GM21390 (cell line): Measurements from ENCODE around the gene WNT1.

Experiments
- ATAC-seq: cut with Tn5 transposase; IDR thresholded peaks from one replicate; pipeline ENCODE4 v1.9.1; 2021; ENCODE audit not compliant: unreplicated experiment

WNT1 gene

DNA sequence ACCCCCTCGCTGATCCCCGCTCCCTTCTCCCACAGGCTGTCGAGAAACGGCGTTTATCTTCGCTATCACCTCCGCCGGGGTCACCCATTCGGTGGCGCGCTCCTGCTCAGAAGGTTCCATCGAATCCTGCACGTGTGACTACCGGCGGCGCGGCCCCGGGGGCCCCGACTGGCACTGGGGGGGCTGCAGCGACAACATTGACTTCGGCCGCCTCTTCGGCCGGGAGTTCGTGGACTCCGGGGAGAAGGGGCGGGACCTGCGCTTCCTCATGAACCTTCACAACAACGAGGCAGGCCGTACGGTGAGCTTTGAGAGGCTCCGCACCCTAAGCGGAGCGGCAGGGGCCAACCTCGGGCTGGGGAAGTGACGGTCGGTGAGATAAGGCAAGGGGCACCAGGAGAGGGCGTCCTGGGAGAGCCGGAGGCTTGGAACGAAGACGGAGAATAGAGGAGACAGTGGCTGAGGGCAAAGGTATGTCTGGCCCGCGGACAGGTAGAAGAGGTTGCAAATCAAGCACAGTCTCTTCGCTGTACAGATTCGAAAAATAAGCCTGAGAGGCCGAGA is 2.3 kb downstream of the WNT1 start:
- ATAC-seq, result no peak

DNA sequence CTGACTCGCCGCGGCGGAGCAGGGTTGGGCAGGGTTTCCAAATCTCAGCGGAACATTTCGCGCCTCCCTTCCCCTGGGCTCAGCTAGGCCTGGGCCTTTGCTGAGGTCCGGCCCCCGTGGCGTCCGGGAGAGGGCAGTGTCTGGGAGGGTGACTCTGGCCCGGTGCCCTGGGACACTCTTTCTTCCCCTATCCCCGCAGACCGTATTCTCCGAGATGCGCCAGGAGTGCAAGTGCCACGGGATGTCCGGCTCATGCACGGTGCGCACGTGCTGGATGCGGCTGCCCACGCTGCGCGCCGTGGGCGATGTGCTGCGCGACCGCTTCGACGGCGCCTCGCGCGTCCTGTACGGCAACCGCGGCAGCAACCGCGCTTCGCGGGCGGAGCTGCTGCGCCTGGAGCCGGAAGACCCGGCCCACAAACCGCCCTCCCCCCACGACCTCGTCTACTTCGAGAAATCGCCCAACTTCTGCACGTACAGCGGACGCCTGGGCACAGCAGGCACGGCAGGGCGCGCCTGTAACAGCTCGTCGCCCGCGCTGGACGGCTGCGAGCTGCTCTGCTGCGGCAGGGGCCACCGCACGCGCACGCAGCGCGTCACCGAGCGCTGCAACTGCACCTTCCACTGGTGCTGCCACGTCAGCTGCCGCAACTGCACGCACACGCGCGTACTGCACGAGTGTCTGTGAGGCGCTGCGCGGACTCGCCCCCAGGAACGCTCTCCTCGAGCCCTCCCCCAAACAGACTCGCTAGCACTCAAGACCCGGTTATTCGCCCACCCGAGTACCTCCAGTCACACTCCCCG is 3.0 kb downstream of the WNT1 start:
- no peak for ATAC-seq

DNA sequence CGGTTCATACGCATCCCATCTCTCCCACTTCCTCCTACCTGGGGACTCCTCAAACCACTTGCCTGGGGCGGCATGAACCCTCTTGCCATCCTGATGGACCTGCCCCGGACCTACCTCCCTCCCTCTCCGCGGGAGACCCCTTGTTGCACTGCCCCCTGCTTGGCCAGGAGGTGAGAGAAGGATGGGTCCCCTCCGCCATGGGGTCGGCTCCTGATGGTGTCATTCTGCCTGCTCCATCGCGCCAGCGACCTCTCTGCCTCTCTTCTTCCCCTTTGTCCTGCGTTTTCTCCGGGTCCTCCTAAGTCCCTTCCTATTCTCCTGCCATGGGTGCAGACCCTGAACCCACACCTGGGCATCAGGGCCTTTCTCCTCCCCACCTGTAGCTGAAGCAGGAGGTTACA is 3.6 kb downstream of the WNT1 start:
- no peak for ATAC-seq

GRCh38 chr12:48982397-48983080 is 4.4 kb downstream of the WNT1 start:
- ATAC-seq, result no peak

DNA sequence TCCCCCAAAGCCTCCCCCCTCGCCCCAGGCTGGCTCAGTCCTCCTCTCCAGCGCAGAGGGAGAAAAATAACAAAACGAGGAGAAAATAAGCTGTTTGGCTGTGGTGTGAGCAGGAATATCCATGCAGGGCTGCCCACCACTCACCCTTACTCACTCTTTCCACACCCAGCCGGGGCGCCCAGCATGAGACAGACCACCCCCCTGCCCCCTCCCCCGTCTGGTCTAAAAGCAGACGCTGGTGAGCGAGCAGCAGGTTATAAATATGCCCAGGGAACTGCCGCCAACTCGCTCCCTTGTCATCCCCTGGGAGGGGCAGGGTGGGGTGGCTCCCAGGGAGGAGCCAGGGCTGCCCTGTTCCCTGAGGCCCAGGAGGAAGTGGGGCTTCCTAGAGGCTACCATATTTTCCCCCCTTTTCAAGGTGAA is 7.4 kb downstream of the WNT1 start:
- ATAC-seq, result no peak

DNA sequence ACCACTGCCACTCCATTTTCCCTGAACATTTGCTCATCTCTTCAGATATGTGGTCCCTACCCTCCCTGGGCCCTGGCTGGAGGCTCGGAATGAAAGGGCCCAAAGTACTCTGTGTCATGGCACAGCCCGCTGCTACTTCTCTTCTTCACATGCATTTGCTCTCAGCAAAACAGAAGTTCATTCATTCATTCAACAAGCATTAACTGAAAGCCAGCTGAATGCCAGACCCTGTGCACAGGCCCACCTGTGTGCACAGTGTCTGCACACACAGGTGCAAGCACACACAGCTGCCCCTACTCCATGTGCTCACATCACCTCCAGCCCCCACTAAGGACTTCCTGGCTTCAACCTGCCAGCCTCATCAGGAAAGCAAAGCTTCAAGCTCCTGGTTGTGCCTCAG is 7.8 kb downstream of the WNT1 start:
- no peak for ATAC-seq

DNA sequence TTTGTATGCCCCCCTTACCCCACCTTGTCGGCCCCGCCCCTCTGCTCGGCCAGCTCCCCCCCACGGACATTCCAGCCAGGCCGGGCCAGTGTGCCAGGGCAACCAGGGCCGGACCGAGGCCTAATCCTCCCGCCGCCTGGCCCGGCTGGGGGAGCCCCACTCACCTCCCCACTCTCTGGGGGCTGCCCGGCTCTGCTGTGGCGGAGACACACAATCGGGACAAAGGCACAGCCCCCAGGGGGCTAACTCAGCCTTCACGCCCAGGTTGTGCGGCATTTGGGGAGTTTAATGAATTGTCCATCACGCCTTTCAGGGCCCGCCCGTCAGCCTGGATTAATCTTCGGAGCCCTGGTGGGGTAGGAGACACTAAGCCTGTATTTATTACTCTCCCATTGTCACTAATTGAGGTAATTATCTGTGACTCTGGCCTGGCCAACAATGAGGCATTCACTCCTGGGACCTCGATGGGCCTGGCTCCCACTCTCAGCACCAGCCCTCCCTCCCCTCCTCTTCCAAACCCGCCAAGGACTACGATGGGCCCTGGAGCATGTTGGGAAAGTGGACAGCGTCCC is 8.7 kb downstream of the WNT1 start:
- ATAC-seq, result no peak

DNA sequence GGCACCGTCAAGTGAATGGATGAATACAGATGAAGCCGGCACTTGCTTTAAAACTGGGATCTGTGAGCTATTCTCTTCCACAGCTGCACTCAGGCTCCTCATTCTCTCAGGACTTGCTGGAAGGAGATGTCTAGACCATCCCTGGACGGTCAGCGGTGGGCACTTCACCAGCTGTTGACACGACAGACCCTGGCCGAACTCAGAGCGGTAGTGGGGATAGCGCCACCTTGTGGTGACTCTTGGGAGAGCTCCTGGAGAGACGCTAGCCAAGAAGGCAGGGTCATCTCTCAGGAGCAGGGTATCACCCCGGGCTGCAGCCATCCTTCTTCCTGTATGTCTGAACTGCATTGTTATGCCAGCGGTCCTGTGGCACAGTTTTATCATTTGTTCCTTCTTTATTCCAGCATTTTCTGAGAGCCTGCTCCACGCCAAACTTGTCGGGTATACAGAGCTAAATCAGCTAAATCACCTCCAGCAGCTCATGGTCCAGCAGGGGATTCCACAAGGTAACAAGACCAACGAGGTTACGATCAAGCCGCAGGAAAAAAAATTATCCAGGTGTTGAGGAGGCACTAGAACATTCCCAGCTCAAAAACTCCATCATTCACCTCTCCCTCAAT is 10.0 kb downstream of the WNT1 start:
- ATAC-seq, result no peak

GRCh38 chr12:48990552-48990951 is 12.4 kb downstream of the WNT1 start:
- ATAC-seq, result no peak

DNA sequence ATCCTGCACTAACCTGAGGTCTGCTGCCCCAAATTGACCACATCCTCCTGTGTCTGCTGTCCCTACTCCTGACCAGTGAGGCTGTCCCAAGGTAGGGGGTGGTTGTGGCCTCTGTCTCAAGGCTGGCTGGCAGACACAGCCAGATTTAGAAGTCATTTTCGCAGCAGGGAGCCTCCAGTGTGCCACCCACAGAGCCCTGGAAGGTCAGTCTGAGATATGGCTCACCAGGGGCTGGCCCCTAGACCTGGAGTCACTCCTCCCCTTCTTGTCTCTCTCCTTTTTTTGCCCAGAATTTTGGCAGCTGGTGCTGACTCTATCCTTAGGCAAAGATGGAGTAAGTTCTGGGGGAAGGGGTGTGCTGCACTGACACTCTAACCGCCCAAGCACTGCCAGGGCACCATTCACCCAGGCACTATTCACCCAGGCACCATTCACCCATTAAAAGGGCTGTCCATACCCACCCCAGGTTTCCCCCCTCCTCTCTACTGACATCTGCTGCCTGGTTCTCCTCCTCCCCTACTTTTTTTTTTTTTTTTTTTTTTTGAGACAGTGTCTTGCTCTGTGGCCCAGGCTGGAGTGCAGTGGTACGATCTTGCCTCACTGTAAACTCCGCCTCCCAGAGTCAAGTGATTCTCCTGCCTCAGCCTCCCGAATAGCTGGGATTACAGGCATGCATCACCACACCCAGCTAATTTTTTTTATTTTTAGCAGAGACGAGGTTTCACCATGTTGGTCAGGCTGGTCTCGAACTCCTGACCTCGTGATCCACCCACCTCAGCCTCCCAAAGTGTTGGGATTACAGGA is 13.3 kb downstream of the WNT1 start:
- no peak for ATAC-seq

- ATAC-seq, result no peak
Measured at GRCh38 chr12:48993787-48994186, 15.7 kb downstream of the WNT1 start.

DNA sequence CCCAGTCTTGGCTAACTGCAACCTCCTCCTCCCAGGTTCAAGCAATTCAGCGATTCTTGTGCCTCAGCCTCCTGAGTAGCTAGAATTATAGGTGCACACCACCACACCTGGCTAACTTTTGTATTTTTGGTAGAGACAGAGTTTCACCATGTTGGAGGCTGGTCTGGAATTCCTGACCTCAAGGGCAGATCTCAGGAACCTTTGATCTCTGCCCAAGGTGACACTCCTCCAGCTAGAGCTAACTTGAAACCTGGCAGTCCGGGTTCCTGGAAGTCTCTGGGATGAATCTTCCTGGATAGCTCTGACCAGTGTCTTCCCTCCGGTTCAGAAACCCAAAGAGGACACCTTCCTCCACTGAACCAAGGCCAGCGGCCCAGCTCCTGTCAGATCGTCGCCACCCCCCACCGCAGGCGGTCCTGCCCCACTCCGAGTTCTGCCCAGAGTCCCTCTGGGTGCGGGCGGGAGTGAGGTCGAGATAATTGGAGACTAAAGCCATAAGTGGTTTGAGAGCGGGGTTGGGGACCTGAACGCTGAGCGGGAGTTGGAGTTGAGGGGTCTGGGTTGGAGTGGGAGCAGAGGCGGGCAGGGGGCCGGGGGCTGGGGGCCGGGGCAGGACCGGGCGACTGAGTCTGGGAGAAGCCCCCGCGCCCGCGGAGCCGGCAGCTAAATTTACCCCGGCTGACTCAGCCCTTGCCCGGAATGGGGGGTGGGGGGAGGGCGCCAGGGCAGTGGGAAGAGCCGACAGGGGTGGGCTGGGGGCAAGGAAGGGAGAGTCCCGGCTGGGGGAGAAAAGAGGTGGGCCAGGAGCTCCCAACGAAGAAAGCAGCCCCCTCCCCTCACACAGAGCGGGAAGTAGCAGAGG is 16.3 kb downstream of the WNT1 start:
- no peak for ATAC-seq

GRCh38 chr12:48995086-48995879 is 17.2 kb downstream of the WNT1 start:
- ATAC-seq, result no peak

- no peak for ATAC-seq
Measured at GRCh38 chr12:48996794-48997718, 18.9 kb downstream of the WNT1 start.

DNA sequence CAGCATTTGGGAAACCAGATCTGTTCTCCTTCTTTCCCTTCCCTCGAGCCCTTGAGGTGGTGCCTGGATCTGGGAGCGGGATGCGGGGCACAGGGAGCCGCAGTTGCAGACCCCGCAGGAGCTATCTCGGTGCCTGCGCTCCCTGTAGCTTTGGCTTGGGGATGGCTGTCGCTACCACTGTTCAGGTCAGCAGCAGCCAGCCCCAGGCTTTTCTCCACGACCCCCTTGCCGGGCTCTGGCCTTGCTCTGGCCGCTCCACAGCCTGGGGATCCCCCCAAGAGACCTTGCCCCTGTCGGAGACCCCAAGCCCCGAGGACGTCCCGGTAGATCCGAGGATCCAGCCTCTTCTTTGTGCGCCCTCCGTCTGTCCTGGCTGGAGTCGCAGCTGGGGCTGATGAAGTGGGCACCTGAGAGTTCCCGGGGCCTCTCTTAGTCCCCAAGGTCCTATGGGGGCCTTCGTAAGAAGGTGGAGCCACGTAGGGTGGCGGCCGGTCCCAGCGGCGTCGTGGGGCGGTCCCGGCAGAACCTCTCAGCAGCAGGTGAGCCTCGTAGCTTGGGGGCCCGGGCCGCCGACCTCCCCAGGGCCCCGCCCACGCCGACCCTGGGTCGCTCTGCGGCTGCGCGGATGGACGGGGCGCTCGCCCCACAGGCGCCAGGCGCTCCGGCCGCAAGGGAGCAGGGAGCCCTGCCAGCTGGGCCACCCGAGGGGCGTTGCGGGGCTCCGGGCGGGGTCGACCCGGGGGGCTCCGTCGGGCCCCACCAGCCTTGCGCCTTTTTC is 19.8 kb downstream of the WNT1 start:
- ATAC-seq, result peak; percentile 37

DNA sequence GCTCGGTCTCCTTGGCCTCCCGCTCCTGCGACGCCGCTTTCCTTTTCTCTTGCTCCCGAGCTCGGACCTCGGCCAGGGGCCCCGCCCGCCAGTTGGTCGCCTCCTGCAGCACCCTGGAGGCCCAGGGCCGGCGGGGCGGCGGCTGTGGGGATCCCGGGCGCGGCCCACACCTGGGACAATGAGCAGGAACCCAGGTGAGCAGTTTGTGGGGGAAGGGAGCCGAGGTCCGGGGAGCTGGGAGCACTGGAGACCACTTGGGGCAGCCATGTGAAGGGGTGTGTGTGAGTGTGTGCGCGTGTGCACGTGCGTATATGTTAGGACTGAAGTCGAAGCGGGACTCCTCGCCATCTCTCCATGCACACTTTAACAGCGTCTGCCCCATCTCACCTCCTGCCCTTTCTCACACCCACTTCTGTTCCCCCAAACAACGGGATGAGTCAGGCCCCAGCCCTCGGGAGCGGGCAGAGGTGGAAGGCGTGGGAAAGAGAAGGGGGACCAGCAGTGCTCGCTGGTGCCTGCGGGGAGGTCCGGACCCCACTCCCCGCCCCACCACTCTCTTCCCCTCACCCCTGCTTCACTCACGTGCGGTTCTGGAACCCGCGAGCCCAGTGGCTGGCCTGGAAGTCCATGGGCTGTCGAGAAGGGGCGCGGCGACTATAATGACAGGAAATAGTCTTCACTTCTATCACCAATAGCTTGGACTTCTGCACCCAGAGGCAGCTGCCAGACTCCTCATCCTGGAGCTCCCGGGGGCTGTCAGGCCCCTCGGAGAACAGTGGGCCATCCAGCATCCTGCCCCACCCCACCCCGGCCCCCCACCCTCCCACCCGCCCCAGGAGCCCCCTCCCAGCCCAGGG is 20.6 kb downstream of the WNT1 start:
- peak; percentile 11 for ATAC-seq
